GM20000 (cell line): Measurements from ENCODE around the gene SLC35C1.
A peak's percentile ranks its signal among the peaks of the same experiment; 100 is the strongest.

ENCODE experiments used
- DNase-seq: peaks from one replicate; pipeline ENCODE4 v3.0.0; 2012; ENCODE audit warnings: low spot score
- TF ChIP-seq, protein P1 (sequence below): IDR thresholded peaks from 2 replicates; pipeline ENCODE4 v1.5.1; 2012; ENCODE audit warnings: mild to moderate bottlenecking, control low read depth; ENCODE audit errors: extremely low read depth, missing control alignments

The SLC35C1 gene

GRCh38 chr11:45804761-45805304, at the start of gene SLC35C1:
SLC35C1 (plus strand) TSS chr11:45805149; CDS start chr11:45805802, 653 bp downstream.
- TF ChIP-seq, protein P1, sequence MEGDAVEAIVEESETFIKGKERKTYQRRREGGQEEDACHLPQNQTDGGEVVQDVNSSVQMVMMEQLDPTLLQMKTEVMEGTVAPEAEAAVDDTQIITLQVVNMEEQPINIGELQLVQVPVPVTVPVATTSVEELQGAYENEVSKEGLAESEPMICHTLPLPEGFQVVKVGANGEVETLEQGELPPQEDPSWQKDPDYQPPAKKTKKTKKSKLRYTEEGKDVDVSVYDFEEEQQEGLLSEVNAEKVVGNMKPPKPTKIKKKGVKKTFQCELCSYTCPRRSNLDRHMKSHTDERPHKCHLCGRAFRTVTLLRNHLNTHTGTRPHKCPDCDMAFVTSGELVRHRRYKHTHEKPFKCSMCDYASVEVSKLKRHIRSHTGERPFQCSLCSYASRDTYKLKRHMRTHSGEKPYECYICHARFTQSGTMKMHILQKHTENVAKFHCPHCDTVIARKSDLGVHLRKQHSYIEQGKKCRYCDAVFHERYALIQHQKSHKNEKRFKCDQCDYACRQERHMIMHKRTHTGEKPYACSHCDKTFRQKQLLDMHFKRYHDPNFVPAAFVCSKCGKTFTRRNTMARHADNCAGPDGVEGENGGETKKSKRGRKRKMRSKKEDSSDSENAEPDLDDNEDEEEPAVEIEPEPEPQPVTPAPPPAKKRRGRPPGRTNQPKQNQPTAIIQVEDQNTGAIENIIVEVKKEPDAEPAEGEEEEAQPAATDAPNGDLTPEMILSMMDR, result no peak
- peak; percentile 99 for DNase-seq

- no peak for DNase-seq
- TF ChIP-seq, protein P1, result no peak
These were observed 49.6 kb upstream of the SLC35C1 start for GRCh38 chr11:45755281-45755859.

- TF ChIP-seq, protein P1, result no peak
- no peak for DNase-seq
These were observed 48.5 kb upstream of the SLC35C1 start for GRCh38 chr11:45756384-45757010.

DNA sequence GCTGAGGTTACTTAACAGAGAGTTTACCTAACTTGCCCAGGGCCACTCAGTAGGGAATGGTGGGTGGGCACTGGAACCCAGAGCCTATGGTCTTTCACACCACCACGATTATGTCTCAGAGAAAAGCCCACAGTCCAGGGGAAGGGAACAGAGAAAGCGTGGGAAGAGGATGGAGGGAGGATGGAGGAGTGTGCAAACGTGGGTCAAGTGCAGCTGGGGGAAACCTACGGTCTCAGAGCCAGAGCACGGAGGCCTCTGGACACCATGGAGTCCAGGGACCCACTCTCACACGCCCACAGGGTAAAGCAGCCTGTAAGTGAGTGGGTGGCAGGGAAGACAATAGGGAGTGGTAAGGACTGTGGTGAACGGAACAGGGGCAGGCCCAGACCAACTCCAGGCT, 47.3 kb upstream of the SLC35C1 start:
- DNase-seq, result no peak
- TF ChIP-seq, protein P1, result no peak

DNA sequence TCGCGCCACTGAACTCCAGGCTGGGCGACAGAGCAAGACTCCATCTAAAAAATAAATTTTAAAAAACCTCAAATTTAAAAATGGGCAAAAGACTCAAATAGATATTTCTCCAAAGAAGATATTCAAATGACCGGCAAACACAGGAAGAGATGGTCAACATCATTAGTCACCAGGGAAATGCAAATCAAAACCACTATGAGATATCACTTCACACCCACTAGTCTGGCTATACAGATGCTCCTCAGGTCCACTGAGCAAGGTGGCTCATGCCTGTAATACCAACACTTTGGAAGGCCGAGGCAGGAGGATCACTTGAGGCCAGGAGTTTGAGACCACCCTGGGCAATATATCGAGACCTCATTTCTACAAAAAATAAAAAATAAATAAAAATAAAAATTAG, 43.3 kb upstream of the SLC35C1 start:
- no peak for DNase-seq
- TF ChIP-seq, protein P1, result no peak

GRCh38 chr11:45765107-45765668, 39.8 kb upstream of the SLC35C1 start:
- TF ChIP-seq, protein P1, result no peak
- no peak for DNase-seq

DNA sequence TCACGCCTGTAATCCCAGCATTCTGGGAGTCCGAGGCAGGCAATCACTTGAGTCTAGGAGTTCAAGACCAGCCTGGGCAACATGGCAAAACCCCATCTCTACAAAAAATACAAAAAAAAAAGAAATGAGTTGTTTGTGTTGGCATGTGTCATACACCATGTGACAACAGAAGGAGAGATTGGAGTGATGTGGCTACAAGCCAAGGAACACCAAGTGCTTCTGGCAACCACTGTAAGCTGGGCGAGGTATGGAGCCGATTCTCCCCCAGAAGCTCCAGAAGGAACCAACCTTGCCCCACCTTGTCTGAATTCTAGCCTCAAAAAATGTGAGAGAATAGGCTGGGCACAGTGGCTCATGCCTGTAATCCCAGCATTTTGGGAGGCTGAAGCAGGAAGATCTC, 39.1 kb upstream of the SLC35C1 start:
- TF ChIP-seq, protein P1, result no peak
- no peak for DNase-seq
